ENCODE measurements around the gene APOLD1. TPM values are rescaled to one million over a fixed set of nuclear protein-coding genes. Genes with fewer than 3 reads are reported as not detected.

APOLD1 gene
- total and polyA plus RNA-seq, 2 experiments from 2014 or later, result 4.0 to 14.2 TPM

DNA sequence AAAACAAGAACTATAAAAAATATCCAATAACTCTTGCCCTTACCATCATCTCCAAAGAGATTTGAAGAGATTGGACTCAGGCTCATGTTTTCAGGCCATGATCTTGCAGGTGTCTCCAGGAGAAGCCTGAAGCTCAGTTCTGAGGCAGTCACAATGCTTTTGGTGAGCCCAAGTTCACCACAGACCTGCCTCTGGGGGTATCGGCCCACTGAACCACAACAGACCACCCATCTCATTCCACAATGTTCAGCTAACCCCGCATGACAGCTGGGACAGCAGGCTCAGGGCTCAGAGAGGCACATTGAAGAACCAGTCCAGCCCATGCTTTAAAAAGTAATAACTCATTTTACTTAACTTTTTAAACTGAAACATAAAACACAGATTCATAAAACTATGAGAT, 28.3 kb upstream of the APOLD1 start:
- Histone ChIP-seq H3K4me3 (no peak overlapping the region), H3K4me1 (ENCODE audit: low read depth) (no peaks in the 10 kb centered on the region), H3K9me3 (ENCODE audit: low read depth) (no peaks in the 10 kb centered on the region), H3K36me3 (no peaks in the 10 kb centered on the region), H3K27ac (no peak overlapping the region), H3K27me3 (no peaks in the 10 kb centered on the region)
- TF ChIP-seq, protein P1, sequence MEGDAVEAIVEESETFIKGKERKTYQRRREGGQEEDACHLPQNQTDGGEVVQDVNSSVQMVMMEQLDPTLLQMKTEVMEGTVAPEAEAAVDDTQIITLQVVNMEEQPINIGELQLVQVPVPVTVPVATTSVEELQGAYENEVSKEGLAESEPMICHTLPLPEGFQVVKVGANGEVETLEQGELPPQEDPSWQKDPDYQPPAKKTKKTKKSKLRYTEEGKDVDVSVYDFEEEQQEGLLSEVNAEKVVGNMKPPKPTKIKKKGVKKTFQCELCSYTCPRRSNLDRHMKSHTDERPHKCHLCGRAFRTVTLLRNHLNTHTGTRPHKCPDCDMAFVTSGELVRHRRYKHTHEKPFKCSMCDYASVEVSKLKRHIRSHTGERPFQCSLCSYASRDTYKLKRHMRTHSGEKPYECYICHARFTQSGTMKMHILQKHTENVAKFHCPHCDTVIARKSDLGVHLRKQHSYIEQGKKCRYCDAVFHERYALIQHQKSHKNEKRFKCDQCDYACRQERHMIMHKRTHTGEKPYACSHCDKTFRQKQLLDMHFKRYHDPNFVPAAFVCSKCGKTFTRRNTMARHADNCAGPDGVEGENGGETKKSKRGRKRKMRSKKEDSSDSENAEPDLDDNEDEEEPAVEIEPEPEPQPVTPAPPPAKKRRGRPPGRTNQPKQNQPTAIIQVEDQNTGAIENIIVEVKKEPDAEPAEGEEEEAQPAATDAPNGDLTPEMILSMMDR (IDR thresholded peaks at IDR 0.05; ENCODE audit: low read depth, low read length), result no peak
- DNase-seq (ENCODE audit: low read depth in 1 of 2, low spot score in 1 of 2), result no peak

DNA sequence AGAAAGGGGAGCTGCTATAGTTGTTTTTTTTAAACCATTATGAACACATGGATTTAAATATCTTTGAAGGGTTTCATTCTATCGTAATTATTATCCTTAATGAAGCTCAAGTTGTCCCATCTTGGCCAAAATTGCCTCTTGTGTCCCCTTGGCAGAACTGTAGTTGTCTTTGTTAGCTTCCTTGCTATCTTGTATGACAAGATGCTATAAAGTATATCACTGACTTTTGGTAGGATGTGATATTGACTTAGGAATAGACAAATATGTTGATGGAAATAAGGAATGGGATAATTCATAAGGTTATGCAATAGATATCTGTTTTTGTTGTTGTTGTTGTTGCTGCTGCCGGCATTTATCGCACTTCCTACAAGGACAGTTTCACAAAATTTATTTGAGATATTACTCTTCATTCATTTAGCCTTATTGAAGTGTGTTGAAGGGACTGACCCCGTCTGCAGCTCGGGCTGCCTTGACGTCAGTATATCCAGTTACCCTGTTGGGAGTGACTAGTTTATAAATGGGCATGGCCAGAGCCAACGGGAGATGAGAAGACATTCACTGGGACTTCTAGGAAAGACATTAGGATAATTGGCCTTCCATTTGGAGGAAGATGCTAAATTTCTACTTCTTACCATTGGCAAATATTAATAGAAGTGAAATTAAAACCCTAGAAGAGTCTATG, 26.1 kb upstream of the APOLD1 start:
- no peaks in the 10 kb centered on the region for H3K36me3 ChIP-seq
- H3K27ac ChIP-seq, result no peak overlapping the region
- no peak overlapping the region for H3K4me3 ChIP-seq
- H3K9me3 ChIP-seq (ENCODE audit: low read depth), result no peaks in the 10 kb centered on the region
- DNase-seq (ENCODE audit: low read depth in 1 of 2, low spot score in 1 of 2), result no peak
- no peaks in the 10 kb centered on the region for H3K27me3 ChIP-seq
- TF ChIP-seq, protein P1 (IDR thresholded peaks at IDR 0.05; ENCODE audit: low read depth, low read length), result no peak
- no peaks in the 10 kb centered on the region for H3K4me1 ChIP-seq (ENCODE audit: low read depth)

DNA sequence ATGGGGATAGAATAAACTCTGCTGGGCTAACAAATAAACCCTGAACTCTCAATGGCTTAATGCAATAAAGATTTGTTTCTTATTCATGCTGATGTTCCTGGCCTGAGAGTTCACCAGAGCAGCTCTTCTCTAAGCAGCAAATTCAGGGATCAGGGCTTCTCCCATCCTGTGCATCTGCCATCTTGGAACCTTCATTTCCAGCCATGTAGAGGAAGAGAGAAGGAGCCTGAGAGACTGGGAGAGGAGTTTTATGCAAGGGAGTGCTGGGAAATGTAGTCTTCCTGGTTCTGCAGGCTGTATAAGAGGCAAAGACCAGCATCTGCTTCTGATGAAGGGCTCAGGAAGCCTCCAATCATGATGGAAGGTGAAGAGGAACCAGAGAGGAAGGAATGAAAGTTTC, 20.6 kb upstream of the APOLD1 start:
- TF ChIP-seq, protein P1 (IDR thresholded peaks at IDR 0.05; ENCODE audit: low read depth, low read length), result no peak

DNA sequence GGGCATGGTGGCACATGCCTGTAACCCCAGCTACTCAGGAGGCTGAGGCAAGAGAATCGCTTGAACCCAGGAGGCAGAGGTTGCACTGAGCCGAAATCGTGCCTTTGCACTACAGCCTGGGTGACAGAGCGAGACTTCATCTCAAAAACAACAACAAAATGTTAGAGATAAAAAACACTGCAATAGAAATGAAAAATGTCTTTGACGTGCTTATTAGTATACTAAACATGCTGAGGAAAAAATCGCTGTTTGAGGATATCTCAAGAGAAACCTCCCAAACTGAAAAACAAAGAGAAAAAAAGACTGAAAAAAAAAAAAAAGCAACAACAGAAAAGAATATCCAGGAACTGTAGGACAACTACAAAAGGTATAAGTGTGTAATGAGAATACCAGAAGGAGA, 15.2 kb upstream of the APOLD1 start:
- Histone ChIP-seq H3K4me3 (no peak overlapping the region), H3K9me3 (ENCODE audit: low read depth) (no peaks in the 10 kb centered on the region), H3K27ac (no peak overlapping the region), H3K27me3 (peaks cover 3% of the 10 kb centered on the region), H3K36me3 (no peaks in the 10 kb centered on the region), H3K4me1 (ENCODE audit: low read depth) (no peaks in the 10 kb centered on the region)
- TF ChIP-seq, protein P1 (IDR thresholded peaks at IDR 0.05; ENCODE audit: low read depth, low read length), result no peak
- DNase-seq (ENCODE audit: low read depth in 1 of 2, low spot score in 1 of 2), result no peak

More for the DNA sequence above, 20.6 kb upstream of the APOLD1 start:
- no peaks in the 10 kb centered on the region for H3K36me3 ChIP-seq
- H3K27me3 ChIP-seq, result no peaks in the 10 kb centered on the region
- no peak overlapping the region for H3K4me3 ChIP-seq
- H3K9me3 ChIP-seq (ENCODE audit: low read depth), result no peaks in the 10 kb centered on the region
- DNase-seq (ENCODE audit: low read depth in 1 of 2, low spot score in 1 of 2), result no peak
- H3K27ac ChIP-seq, result no peak overlapping the region
- no peaks in the 10 kb centered on the region for H3K4me1 ChIP-seq (ENCODE audit: low read depth)

DNA sequence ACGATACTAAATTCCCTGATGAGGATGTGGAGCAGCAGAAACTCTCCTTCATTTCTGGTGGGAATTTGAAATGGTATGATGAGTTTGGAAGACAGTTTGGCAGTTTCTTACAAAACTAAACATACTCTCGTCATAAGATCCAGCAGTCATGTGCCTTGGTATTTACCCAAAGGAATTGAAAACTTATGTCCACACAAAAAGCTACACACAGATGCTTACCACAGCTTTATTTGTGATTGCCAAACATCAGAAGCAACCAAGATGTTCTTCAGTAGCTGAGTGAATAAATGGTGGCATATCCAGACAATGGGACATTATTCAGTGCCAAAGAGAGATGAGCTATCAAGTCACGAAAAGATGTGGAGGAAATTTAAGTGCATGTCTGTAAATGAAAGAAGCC, 10.7 kb upstream of the APOLD1 start:
- H3K27ac ChIP-seq, result no peak overlapping the region
- H3K27me3 ChIP-seq, result peaks cover 3% of the 10 kb centered on the region
- H3K36me3 ChIP-seq, result no peaks in the 10 kb centered on the region
- DNase-seq (ENCODE audit: low read depth in 1 of 2, low spot score in 1 of 2), result no peak
- no peak overlapping the region for H3K4me3 ChIP-seq
- TF ChIP-seq, protein P1 (IDR thresholded peaks at IDR 0.05; ENCODE audit: low read depth, low read length), result no peak
- H3K9me3 ChIP-seq (ENCODE audit: low read depth), result no peaks in the 10 kb centered on the region
- H3K4me1 ChIP-seq (ENCODE audit: low read depth), result no peaks in the 10 kb centered on the region

All from cardiac muscle cell (in vitro differentiated cells and primary cell).